Cardiac muscle cell (in vitro differentiated cells and primary cell): ENCODE measurements around the gene ELOVL6. TPM values are rescaled to one million over a fixed set of nuclear protein-coding genes. Genes with fewer than 3 reads are reported as not detected.
A peak's percentile ranks its signal among the peaks of the same experiment; 100 is the strongest.
"Not testable (repeated sequence)": the region's sequence is repeated elsewhere in the genome, so short reads cannot be mapped to it uniquely, and the experiment has no call there.

Experiments used
- DNase-seq, 2 donors: peaks; one replicate each; pipeline versions ENCODE4 v3.0.0 to v3.0.0-alpha.2; 2010 to 2017; ENCODE audit warnings: low read depth in 1 of 2, low spot score in 1 of 2
- H3K27ac ChIP-seq: fragments of 200-600 bp; sonication (generic); 2 replicates; pipeline ENCODE4 v1.5.1; 2016
- H3K27me3 ChIP-seq: fragments of 200-600 bp; sonication (generic); 2 replicates; pipeline ENCODE4 v1.6.0; 2016; ENCODE audit warnings: control low read depth
- H3K36me3 ChIP-seq: fragments of 200-600 bp; sonication (generic); 2 replicates; pipeline ENCODE4 v1.5.1; 2016; ENCODE audit warnings: control low read depth
- H3K4me1 ChIP-seq: fragments of 200-600 bp; sonication (generic); 2 replicates; pipeline ENCODE4 v1.8.1; 2017; ENCODE audit warnings: low read depth, mild to moderate bottlenecking, mixed run types
- H3K4me3 ChIP-seq: fragments of 200-600 bp; sonication (generic); 2 replicates; pipeline ENCODE4 v1.5.1; 2016; ENCODE audit warnings: mild to moderate bottlenecking
- H3K9me3 ChIP-seq: fragments of 200-600 bp; sonication (generic); 2 replicates; pipeline ENCODE4 v1.5.1; 2017; ENCODE audit warnings: low read depth, mild to moderate bottlenecking, control low read depth
- polyA plus RNA-seq: library from polyadenylated mRNA; unstranded; fragments of >200 nt; fragmentation: Nextera tagmentation; extraction: Ambion mirVana; gene quantifications from 2 replicates; pipeline ENCODE4 v1.2.1, GENCODE V29; 2016
- total RNA-seq: library from RNA; depleted of rRNA; stranded (reverse); fragments of >200 nt; gene quantifications from 2 replicates; pipeline ENCODE4 v1.2.3, GENCODE V29; 2016
- TF ChIP-seq, protein P1 (sequence below): IDR thresholded peaks from 2 replicates; pipeline ENCODE4 v1.5.1; 2012; ENCODE audit warnings: low read depth, mild to moderate bottlenecking, low read length

ELOVL6 gene
- total and polyA plus RNA-seq, 2 experiments from 2014 or later, result 32.3 to 50.1 TPM

DNA sequence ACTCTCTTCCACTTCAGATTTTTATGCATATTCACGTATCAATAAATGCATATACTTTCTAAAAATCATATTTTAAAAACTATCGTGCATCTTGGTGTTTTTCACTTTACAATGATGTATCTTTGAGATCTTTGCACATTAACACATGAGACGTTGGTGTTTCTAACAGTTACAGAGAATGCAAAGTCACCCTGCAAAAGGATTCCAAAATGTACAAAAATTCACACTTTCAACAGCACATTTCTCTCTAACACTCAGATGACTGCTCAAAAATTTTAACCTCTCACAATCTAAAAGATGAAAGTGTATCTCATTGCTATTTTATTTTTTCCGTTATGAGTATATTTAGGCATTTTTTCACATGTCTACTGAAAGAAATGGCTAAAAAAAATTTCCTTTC, 38.9 kb downstream of the ELOVL6 start:
- no peak for DNase-seq
- H3K27ac ChIP-seq, result no peak overlapping the region
- peaks cover 5% of the 10 kb centered on the region for H3K4me1 ChIP-seq
- TF ChIP-seq, protein P1, sequence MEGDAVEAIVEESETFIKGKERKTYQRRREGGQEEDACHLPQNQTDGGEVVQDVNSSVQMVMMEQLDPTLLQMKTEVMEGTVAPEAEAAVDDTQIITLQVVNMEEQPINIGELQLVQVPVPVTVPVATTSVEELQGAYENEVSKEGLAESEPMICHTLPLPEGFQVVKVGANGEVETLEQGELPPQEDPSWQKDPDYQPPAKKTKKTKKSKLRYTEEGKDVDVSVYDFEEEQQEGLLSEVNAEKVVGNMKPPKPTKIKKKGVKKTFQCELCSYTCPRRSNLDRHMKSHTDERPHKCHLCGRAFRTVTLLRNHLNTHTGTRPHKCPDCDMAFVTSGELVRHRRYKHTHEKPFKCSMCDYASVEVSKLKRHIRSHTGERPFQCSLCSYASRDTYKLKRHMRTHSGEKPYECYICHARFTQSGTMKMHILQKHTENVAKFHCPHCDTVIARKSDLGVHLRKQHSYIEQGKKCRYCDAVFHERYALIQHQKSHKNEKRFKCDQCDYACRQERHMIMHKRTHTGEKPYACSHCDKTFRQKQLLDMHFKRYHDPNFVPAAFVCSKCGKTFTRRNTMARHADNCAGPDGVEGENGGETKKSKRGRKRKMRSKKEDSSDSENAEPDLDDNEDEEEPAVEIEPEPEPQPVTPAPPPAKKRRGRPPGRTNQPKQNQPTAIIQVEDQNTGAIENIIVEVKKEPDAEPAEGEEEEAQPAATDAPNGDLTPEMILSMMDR, result no peak
- no peak overlapping the region for H3K4me3 ChIP-seq
- no peaks in the 10 kb centered on the region for H3K9me3 ChIP-seq
- H3K36me3 ChIP-seq, result no peaks in the 10 kb centered on the region
- H3K27me3 ChIP-seq, result no peaks in the 10 kb centered on the region

DNA sequence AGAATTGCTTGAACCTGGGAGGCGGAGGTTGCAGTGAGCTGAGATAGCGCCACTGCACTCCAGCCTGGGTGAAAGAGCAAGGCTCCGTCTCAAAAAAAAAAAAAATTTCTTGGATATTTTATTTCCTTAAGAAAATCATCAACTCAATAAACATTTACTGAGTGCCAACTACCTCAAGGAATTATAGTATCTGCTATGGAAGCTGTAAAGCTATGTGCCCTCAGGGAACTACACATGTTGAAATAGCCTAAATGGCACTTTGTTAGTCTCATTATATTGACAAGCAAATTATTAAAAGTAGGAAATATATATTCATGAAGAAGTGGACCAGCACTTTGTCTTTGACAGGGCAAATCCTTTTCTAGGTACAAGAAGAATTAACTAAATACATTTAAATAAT, 40.8 kb downstream of the ELOVL6 start:
- Histone ChIP-seq H3K4me3 (no peak overlapping the region), H3K4me1 (peaks cover 2% of the 10 kb centered on the region), H3K27ac (no peak overlapping the region), H3K9me3 (no peaks in the 10 kb centered on the region), H3K27me3 (no peaks in the 10 kb centered on the region), H3K36me3 (peaks cover 3% of the 10 kb centered on the region)
- no peak for DNase-seq
- TF ChIP-seq, protein P1, result no peak

GRCh38 chr4:110157166-110157565, 41.2 kb downstream of the ELOVL6 start:
- not testable (repeated sequence) for H3K4me3 ChIP-seq, H3K27me3 ChIP-seq, DNase-seq, H3K9me3 ChIP-seq, H3K36me3 ChIP-seq, H3K4me1 ChIP-seq, H3K27ac ChIP-seq

DNA sequence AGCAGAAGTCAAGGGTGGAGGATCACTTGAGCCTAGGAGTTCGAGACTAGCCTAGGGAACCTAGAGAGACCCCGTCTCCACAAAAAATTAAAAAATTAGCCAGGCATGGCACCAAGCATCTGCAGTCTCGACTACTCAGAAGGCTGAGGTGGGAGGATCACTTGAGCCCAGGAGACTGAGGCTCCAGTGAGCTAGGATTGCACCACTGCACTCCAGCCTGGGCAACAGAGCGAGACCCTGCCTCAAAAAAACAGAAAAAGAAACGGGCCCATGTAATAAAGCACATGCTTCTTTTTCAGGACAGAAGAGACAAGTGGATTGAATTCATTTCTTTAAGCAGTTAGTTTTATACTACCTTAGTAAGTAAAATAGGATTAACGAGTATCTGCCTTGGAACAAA, 42.0 kb downstream of the ELOVL6 start:
- DNase-seq, result no peak
- Histone ChIP-seq H3K4me1 (peaks cover 2% of the 10 kb centered on the region), H3K27me3 (no peaks in the 10 kb centered on the region), H3K36me3 (peaks cover 3% of the 10 kb centered on the region), H3K9me3 (no peaks in the 10 kb centered on the region), H3K27ac (no peak overlapping the region), H3K4me3 (no peak overlapping the region)
- TF ChIP-seq, protein P1, result no peak

DNA sequence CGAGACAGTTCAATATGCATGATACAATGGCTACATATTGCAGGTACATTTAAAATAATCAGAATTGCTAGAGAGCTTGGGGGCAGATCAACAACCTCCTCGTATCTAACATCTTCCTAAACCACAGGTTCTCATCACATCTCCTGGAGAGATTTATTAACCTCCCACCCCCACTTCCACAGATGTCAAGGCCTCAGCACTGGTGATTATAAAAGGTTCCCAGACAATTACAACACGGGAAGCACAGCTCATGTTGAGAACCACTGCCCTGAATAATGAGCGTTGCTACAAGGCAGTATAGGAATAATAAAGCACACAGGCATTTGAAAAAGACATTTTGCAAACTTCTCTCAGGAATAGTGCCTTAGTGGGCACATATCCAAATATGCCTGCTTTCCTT, 42.8 kb downstream of the ELOVL6 start:
- H3K27me3 ChIP-seq, result no peaks in the 10 kb centered on the region
- H3K36me3 ChIP-seq, result peaks cover 3% of the 10 kb centered on the region
- H3K4me1 ChIP-seq, result peaks cover 2% of the 10 kb centered on the region
- peak overlapping the region; percentile 33 for H3K27ac ChIP-seq
- TF ChIP-seq, protein P1, result no peak
- no peak for DNase-seq
- no peaks in the 10 kb centered on the region for H3K9me3 ChIP-seq
- H3K4me3 ChIP-seq, result no peak overlapping the region

GRCh38 chr4:110154582-110154981, 43.8 kb downstream of the ELOVL6 start:
- TF ChIP-seq, protein P1, result no peak
- peaks cover 2% of the 10 kb centered on the region for H3K4me1 ChIP-seq
- DNase-seq, result no peak
- no peak overlapping the region for H3K27ac ChIP-seq
- no peaks in the 10 kb centered on the region for H3K27me3 ChIP-seq
- H3K36me3 ChIP-seq, result peaks cover 3% of the 10 kb centered on the region
- no peaks in the 10 kb centered on the region for H3K9me3 ChIP-seq
- H3K4me3 ChIP-seq, result no peak overlapping the region
